ENCODE results near the gene SEPSECS. TPM values are rescaled to one million over a fixed set of nuclear protein-coding genes. Genes with fewer than 3 reads are reported as not detected.
A peak's percentile ranks its signal among the peaks of the same experiment; 100 is the strongest.

Gene SEPSECS
- 10.8 TPM for total RNA-seq

DNA sequence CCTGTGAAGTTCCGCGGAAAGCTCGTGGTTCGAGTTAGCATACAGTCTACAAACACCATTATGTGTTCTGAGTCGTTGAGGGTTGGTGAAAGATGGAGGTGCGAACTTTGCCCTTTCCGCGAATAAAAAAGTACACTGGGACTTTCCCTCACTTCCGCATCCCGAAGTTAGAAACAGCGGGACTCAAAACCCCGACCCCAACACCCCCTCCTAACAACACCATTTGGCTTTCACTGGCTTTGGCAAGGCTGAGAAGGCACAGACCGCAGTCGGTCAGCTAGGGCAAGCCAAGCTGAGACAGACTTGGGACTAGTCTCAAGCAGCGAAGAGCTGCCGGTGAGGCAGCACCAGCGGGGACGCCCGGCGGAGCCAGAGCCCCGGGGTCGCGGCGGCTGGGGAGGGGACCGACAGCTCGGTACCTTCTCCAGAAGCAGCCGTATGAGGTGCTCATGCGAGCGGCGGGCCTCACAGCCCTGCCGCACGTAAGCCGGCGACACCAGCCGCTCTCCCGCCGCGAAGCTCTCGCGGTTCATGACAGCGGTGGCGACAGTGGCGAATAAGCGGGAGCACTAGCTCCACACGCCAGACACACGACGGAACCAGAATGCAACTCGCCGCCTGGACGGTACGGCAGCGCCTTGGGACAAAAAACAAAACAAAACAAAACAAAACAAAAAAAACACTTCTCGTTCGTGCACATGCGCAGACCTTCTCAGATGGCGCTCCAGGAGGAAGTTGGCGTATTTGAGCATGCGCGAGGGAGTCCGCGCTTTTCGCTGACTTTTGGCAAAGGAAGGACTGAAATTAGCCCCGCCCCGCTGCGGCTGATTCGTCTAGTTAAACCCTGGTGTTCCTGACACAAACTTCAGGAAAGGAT is at the start of gene SEPSECS:
Gene SEPSECS (minus strand): TSS at position 613 of the 877 bp plus-strand sequence. CDS start 80 bp downstream, at position 533.
- peak; percentile 99 for DNase-seq (ENCODE audit: low spot score)

- no peak for DNase-seq (ENCODE audit: low spot score)
These were observed 49.5 kb upstream of the SEPSECS start for GRCh38 chr4:25209702-25210101.

DNA sequence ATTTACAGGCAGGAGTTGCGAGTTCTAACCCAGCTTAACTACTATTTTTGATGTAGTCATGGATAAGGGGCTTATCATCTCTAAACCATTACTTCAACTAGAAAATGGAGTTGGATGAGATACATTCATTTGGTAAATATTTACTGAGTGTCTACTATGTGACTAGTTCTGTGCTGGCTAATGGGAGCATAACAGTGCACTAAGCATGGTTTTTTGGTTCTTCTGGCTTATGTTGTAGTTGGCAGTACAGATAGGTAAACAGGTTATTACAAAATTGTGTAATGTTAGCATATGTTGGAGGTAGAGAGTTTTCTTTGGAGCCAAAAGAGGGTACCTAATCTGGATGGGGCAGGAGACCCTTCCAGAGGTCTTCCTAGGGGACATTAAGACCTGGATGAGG is 47.7 kb upstream of the SEPSECS start:
- DNase-seq (ENCODE audit: low spot score): no peak

- no peak for DNase-seq (ENCODE audit: low spot score)
These were observed 38.5 kb upstream of the SEPSECS start for GRCh38 chr4:25198713-25199112.

- DNase-seq (ENCODE audit: low spot score): no peak
These were observed 30.2 kb upstream of the SEPSECS start for GRCh38 chr4:25190407-25190806.

DNA sequence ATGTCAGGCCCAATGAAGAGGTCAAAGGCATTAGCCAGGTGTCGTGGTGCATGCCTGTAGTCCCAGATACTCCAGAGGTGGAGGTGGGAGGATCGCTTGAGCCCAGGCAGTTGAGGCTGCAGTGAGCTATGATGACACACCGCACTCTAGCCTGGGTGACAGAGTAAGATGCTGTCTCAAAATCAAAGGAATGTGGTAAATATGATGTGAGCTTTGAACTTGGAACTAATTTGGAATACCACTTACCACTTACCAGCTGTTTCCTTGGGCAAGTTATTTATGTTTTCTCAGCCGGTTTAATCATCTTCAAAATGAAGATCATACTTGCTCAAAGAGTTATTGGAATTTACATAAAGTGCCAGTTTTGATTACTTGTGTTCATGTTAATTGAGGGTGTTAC is 23.8 kb upstream of the SEPSECS start:
- DNase-seq (ENCODE audit: low spot score): no peak

DNA sequence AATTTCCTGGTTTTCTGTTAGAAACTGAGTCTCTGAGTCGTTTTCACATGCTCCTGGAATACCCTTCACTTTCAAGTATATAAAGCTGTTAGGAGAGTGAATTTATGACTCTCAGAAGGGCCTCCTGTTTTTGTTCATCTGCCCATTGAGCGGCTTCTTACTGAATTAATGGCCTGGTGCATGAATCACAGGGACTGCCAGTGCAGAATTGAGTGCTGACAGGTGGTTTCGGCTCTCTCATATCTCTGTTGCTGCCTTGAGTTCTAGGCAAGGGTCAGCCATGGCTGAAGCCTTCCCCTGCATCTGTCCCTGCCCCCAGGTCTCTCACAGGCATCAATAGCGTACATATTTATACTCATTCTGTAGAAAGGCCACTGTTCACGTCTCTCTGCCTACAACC is 22.7 kb upstream of the SEPSECS start:
- DNase-seq (ENCODE audit: low spot score): no peak

DNA sequence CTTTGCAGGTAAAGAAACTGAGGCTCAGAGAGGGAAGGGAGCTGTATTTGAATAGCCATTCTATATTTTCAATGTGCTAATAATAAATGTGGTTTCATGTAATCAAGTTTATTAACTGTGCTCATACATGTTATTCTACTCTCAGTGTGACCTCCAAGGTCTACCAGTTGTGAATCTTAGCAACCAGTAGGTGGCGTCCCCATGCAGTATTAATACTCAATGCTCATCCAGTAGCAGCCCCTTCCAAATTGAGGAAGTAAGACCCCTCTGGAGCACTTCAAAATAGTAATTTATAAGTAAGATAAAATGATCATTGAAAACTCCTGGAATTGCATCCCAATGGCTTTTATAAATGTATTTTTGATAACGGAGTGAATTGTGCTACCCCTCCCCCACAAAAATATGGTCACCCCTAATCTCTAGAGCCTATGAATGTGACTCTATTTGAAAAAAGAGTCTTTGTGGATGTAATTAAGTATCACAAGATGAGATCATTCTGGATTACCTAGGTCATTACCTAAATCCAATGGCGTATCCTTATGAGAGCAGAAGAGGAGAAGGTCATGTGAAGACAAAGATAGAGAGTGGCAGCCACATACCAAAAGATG is 20.4 kb upstream of the SEPSECS start:
- no peak for DNase-seq (ENCODE audit: low spot score)

DNA sequence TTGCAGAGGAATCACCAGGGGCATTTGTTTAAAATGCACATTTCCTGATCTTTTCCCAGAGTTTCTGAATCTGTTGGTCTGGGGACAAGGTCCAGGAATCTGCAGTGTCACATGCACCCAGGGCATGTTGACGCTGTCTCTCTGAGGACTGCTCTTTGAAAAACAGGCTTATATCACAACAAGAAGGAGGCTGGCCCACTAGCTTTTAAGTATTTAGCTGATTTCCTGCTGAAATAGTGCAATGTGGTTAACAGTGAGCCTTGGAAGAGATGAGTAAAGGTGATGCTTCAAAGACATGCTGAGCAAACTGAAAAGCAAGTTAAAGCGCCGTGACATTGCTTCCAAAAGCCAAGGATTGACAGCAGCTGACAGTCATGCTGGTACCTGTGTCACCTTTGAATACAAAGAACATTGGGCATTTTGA is 18.6 kb upstream of the SEPSECS start:
- DNase-seq (ENCODE audit: low spot score): no peak

- no peak for DNase-seq (ENCODE audit: low spot score)
These were observed 16.9 kb upstream of the SEPSECS start for GRCh38 chr4:25177147-25177546.

- DNase-seq (ENCODE audit: low spot score): no peak
These were observed 14.4 kb upstream of the SEPSECS start for GRCh38 chr4:25174674-25175073.

DNA sequence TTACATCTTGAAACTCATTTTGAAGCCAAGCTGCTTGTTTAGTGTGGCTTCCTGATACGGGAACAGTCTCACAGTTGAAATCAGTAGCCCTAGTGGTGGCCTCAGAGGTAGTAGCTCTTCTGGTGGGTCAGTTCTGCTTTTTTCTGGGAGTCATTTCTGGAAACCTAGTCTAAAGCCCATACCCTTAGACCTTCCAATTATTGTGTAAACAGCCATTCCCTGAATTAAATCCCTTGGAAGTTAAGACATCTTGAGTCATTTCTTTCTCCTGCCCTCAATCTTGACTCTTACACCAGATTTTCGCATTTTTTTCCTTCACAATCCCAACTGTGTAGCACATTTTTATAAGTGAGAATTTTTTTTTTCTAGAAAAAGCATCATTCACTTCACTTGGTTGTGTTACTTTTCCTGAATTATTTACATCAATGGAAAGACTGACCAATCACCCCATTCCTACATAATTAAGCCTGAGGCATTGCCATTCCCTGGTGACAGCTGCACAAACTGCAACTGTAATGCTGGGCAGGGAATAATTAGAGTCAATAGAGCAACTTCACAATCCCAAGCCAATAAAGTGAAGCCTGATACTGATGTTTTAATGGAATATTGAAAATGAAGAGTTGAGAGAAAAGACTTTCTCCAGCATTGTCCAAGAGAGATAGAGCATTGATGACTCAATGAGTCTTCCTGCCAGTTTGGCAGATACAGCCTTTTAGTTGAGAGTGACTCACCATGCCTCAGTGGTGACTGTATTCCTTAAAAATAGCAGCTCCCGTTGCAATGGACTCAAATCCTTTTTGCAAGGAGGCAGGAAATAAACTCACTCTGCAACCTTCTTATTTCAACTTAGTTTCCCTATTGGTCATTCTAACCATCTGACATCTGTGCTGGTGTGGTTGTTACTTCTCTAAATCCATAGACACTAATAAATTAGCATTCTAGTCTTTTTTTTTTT is 13.0 kb upstream of the SEPSECS start:
- DNase-seq (ENCODE audit: low spot score): no peak

DNA sequence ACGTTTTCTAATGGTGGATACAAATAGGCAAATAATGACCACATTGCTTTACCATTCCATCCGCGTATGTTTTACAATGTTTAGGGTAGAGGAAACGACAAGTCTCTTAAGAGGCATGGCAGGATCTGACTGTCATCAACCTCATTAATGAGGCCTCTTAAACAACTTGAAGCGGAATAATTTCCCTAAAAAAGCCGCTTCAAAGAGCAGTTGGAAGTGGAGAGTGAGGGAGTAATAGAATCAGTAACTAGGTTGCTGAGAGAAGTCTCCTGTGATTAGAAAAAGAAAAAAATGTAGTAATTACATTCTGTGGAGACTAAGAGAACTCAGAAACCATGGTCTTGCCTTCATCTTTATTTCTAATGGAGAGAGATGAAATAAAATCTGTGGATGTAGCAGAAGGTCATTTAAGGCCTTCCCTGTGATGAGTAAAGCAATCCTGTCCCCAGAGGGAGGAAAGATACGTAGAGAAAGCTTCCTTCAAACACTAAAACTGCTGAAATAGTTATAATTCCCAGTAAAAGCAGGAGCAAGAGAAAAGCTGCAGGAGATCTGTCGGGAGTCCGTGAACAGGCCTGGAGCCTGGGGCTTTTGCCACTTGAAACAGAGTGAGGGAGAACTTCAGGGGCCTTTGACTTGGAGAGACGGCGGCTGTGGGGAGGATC is 11.1 kb upstream of the SEPSECS start:
- no peak for DNase-seq (ENCODE audit: low spot score)

GRCh38 chr4:25169446-25169845 is 9.2 kb upstream of the SEPSECS start:
- no peak for DNase-seq (ENCODE audit: low spot score)

DNA sequence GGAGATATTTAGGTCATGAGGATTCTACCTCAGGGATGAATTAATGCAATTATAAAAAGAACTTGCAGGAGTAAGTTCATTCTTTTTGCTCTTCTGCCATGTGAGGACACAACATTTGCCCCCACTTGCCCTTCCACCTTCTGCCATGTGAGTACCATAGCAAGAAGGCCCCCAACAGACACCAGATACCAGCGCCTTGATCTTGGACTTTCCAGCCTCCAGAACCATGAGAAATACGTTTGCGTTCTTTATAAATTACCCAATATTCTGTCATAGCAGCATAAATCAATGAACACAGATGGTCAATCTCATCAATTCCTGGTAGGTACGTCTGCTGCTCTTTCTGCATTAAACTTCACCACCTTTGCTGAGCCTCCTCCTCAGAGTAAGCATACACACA is 5.7 kb upstream of the SEPSECS start:
- no peak for DNase-seq (ENCODE audit: low spot score)

DNA sequence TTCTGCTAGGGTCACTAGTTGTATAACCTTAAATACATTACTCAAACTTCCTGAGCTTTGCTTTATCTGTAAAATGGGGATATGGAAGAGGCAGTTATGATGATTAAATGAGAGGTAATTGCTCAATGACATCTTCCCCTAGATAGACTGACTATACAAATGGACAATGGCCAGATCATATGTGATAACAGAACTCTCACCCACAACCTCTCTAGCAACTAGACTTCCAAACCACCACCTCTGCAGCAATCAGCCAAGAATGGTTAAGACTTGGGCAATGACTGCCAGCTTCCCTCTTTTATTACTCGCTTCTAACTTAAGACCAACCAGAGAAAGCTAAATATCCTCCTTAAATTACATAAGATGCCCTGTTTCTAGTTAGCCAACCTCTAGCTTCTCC is 2.9 kb upstream of the SEPSECS start:
- no peak for DNase-seq (ENCODE audit: low spot score)

DNA sequence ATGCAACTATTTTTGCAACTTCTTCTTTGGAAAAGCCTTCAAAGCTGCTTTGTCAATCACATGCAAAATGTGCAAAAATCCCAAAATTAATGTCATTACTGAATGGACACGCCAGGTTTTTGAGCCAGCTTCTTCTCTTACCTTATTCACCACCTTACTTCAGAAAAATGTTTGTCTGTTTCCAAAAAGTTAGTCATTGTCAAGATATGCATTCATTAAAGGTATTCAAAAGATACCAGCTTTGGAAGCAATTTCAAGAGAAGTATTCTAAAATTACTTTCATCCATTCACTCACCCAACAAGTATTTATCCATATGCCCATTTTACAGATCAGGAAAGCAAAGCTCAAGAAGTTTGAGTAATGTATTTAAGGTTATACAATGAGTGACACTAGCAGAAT is 2.3 kb upstream of the SEPSECS start:
- no peak for DNase-seq (ENCODE audit: low spot score)

DNA sequence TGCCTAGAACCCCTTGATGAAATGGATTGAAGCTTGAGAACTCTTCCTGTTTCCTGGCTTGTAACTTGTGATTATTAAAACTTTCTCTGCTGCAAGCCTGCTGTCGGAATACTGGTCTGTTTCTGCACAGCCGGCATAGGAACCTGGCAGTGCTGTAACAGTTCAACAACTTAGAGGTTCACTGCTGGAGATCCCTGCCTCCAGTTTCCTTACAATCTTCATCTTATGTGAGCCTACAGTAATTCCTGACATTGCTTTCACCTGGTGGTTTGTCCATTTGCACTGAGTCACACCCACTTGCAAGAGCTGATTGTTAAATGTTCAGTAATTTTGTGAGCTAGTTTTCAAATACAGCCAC is 1.3 kb upstream of the SEPSECS start:
- no peak for DNase-seq (ENCODE audit: low spot score)

- DNase-seq (ENCODE audit: low spot score): no peak
These were observed 704 bp upstream of the SEPSECS start for GRCh38 chr4:25160714-25161592.

- no peak for DNase-seq (ENCODE audit: low spot score)
These were observed 1.4 kb downstream of the SEPSECS start for GRCh38 chr4:25158817-25159216.

DNA sequence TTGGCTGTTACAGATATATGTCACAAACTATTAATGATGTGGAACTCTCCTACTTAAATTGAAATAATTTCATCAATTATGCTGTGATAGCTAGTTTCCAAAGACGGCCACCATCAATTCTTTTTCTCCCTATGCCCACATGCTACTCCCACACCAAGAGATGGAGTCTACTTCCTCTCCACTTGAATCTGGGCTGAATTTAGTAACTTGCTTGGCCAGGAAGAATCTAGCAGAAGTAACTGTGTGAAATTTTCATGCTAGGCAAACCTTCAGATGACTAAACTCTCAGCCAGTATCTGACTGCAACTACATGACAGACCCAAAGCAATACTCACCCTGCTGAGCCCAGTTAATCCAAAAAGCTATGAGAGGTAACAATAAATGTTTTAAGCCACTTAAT is 3.2 kb downstream of the SEPSECS start:
- no peak for DNase-seq (ENCODE audit: low spot score)
